Measurements from ENCODE around the gene MMEL1.

MMEL1 gene

DNA sequence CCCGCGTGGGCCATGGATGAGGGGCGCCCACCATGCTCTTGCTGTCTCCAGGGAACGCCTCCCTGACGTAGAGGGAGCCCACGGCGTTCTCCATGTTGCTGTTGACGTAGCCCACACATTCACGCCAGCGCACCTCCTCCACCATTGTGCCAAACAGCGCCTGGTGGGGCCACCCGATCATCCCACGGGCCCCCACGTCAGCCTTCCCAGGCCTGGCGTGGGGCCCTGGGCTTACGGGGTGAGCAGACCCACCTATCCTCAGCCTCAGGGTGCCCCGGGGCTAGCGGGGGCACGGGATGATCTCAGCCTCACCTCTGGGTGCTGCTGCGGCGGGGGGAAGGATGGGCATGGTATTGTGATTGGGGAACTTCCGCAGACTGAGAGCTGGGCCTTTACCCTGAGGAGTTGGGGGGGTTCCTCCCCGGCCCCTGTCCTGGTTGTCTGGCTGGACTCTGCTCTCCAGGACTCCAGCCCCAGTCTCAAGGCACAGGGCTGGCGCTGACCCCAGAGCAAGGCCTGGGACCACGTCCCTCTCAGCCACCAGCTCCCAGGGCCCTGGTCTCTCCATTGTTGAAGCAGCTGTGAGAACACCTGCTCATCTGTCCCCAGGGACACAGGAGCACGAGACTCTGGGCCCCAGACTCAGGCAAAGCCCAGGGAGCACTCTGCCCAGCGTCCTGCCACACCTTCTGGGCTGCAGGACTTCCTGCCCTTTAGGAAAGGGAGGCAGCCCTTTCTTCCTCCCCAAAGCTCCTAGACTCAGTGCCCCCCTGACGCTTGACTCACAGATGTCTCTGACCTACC is 36.1 kb downstream of the MMEL1 start:
- TF ChIP-seq, protein P1, sequence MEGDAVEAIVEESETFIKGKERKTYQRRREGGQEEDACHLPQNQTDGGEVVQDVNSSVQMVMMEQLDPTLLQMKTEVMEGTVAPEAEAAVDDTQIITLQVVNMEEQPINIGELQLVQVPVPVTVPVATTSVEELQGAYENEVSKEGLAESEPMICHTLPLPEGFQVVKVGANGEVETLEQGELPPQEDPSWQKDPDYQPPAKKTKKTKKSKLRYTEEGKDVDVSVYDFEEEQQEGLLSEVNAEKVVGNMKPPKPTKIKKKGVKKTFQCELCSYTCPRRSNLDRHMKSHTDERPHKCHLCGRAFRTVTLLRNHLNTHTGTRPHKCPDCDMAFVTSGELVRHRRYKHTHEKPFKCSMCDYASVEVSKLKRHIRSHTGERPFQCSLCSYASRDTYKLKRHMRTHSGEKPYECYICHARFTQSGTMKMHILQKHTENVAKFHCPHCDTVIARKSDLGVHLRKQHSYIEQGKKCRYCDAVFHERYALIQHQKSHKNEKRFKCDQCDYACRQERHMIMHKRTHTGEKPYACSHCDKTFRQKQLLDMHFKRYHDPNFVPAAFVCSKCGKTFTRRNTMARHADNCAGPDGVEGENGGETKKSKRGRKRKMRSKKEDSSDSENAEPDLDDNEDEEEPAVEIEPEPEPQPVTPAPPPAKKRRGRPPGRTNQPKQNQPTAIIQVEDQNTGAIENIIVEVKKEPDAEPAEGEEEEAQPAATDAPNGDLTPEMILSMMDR (IDR thresholded peaks at IDR 0.05): no peak
- H3K27me3 ChIP-seq: peaks cover 34% of the 10 kb centered on the region
- no peak overlapping the region for H3K27ac ChIP-seq

DNA sequence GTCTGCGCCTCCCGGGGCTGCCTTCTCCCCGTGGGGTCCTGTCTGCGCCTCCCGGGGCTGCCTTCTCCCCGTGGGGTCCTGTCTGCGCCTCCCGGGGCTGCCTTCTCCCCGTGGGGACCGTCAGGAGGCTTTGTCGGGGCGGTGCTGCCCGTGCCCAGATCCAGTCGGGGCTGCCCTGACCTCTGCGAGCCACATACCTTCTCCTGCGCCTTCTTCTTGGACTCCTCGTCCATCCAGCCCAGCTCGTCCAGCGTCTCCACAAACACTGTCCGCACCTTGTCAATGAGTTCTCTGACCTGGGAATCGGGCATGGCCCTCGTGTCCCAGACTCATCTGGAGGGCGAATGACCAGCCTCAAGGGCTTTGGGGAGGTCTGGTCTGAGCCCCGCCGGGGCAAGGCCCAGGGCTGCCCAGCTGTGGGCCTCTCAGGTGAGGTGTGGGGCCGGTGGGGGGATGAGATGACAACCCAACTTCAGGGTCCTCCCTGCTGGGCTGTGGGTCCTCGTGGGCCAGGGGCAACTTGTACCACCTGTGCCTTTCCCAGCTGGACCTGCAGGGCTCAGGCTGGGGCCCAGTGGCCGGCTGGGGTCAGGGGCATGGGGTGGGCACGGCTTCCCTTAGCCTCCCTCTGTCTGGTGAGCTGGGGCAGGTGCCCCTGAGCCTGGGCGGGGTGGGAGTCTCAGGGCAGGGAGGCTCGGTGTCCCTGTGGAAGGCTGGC is 36.8 kb downstream of the MMEL1 start:
- Histone ChIP-seq H3K27ac (no peak overlapping the region), H3K4me3 (ENCODE audit: low read depth in 1 of 2, low read length in 1 of 2) (no peak overlapping the region), H3K9me3 (no peaks in the 10 kb centered on the region), H3K4me1 (ENCODE audit: control insufficient read depth in 1 of 2, insufficient read depth in 1 of 2, low read depth in 1 of 2, low read length in 1 of 2) (peaks cover 0 to 11% of the 10 kb centered on the region in 2 experiments), H3K36me3 (no peaks in the 10 kb centered on the region), H3K27me3 (peaks cover 32% of the 10 kb centered on the region)
- TF ChIP-seq, protein P1 (IDR thresholded peaks at IDR 0.05): no peak

More for the DNA sequence above, 36.1 kb downstream of the MMEL1 start:
- no peaks in the 10 kb centered on the region for H3K9me3 ChIP-seq
- peaks cover 0 to 11% of the 10 kb centered on the region in 2 experiments for H3K4me1 ChIP-seq (ENCODE audit: control insufficient read depth in 1 of 2, insufficient read depth in 1 of 2, low read depth in 1 of 2, low read length in 1 of 2)
- H3K4me3 ChIP-seq (ENCODE audit: low read depth in 1 of 2, low read length in 1 of 2): no peak overlapping the region
- H3K36me3 ChIP-seq: no peaks in the 10 kb centered on the region

DNA sequence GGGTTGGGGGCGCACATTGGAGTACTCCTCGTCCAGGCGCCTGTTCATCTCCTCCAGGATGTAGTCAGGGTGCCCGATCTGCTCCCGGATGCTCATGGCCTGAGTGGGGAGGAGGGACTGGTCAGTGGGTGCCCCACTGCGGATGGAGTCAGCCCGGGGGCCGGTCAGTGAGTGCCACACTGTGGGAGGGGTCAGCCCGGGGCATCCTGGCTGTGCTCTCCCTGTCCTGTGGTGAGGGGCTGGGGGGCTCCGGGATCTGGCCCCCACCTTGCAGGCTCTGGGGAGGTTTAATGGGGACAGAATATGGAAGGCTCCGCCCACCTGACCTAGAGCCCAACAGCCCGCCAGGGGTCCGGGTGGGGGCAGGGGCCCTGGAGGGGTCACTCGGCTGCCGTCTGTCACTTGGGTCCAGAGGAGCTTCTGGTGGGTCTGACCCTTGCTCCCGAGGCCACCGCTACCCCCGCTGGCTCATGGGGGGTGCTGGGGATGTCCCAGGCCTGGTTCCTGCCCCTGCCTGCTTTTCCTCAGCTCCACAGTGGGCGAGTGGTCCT is 37.5 kb downstream of the MMEL1 start:
- TF ChIP-seq, protein P1 (IDR thresholded peaks at IDR 0.05): no peak

DNA sequence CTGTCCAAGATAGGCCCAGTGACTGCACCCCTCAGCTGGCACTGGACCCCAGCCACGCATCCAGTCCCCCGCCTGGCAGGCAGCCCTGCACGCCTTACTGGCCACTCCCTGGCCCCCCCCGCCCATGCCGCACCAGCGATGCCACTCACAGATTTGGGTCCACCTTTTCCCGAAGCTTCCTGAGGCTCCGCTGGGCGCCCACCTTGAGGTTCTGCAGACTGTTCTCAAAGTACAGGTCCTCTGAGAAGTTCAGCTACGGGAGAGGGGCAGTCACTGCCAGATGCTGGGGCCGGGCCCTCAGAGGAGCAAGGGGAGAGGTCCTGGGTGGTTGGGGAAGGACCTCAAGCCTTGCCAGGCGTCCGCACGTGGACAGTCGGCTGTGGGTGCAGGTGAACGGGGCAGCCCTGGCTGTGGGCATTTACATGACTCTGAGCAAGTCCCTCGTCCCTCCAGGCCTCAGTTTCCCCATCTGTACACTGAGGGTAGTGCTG is 38.1 kb downstream of the MMEL1 start:
- no peak overlapping the region for H3K4me3 ChIP-seq (ENCODE audit: low read depth in 1 of 2, low read length in 1 of 2)
- TF ChIP-seq, protein P1 (IDR thresholded peaks at IDR 0.05): no peak
- H3K4me1 ChIP-seq (ENCODE audit: control insufficient read depth in 1 of 2, insufficient read depth in 1 of 2, low read depth in 1 of 2, low read length in 1 of 2): peaks cover 0 to 11% of the 10 kb centered on the region in 2 experiments
- H3K9me3 ChIP-seq: no peaks in the 10 kb centered on the region
- H3K36me3 ChIP-seq: no peaks in the 10 kb centered on the region
- H3K27ac ChIP-seq: no peak overlapping the region
- peaks cover 32% of the 10 kb centered on the region for H3K27me3 ChIP-seq

More for the DNA sequence above, 37.5 kb downstream of the MMEL1 start:
- Histone ChIP-seq H3K27me3 (peaks cover 32% of the 10 kb centered on the region), H3K4me3 (ENCODE audit: low read depth in 1 of 2, low read length in 1 of 2) (no peak overlapping the region), H3K9me3 (no peaks in the 10 kb centered on the region), H3K4me1 (ENCODE audit: control insufficient read depth in 1 of 2, insufficient read depth in 1 of 2, low read depth in 1 of 2, low read length in 1 of 2) (peaks cover 0 to 11% of the 10 kb centered on the region in 2 experiments), H3K27ac (no peak overlapping the region), H3K36me3 (no peaks in the 10 kb centered on the region)

DNA sequence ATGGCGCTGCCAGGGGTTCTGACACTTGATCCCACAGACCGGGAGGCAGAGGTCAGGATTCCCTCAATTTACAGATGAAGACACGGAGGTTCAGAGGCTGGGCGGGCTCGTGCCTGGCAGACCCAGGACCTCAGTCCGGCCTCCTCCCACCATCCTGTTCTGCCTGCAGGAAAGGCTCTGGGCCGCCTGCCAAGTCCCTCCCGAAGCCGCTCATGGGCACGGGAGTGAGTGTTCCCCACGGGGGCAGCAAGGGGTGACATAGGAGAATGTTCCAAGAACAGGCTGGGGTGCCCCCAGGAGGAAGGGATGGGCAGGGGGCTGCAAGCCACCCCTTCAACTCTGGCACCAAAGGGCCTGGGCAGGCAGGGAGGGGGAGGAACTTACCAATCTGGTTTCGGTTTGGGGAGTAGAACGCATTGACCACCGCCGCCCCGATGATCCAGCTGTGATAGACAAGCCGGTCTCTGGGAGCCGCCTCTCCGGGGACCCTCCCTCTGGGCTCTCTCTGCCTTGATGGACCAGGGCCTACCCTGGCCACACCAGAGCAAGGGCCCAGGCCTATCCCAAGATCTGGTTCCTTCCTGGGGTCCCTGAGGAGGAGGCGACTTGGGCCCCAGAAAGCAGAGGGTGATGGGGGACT is 38.7 kb downstream of the MMEL1 start:
- no peak overlapping the region for H3K27ac ChIP-seq
- no peaks in the 10 kb centered on the region for H3K9me3 ChIP-seq
- H3K36me3 ChIP-seq: no peaks in the 10 kb centered on the region
- peaks cover 0 to 11% of the 10 kb centered on the region in 2 experiments for H3K4me1 ChIP-seq (ENCODE audit: control insufficient read depth in 1 of 2, insufficient read depth in 1 of 2, low read depth in 1 of 2, low read length in 1 of 2)
- H3K4me3 ChIP-seq (ENCODE audit: low read depth in 1 of 2, low read length in 1 of 2): no peak overlapping the region
- H3K27me3 ChIP-seq: peaks cover 32% of the 10 kb centered on the region
- TF ChIP-seq, protein P1 (IDR thresholded peaks at IDR 0.05): no peak

Measured in neutrophil (primary cell).